CD4-positive, alpha-beta T cell (primary cell): ENCODE results near the gene RABEPK. TPM values are rescaled to one million over a fixed set of nuclear protein-coding genes. Genes with fewer than 3 reads are reported as not detected.

ENCODE experiments used
- ATAC-seq: fragments of 200-7000 bp; cut with Tn5 transposase; one replicate; pipeline ENCODE4 v1.10.0; 2022; ENCODE audit warnings: mild to moderate bottlenecking; ENCODE audit not compliant: poor library complexity
- CTCF ChIA-PET: fragments of 350-600 bp; sonication (Branson Sonifier 250); formaldehyde crosslinking; loops from one replicate; lab custom pipeline; 2021; ENCODE audit warnings: antibody characterized with exemption, inconsistent platforms; lab: Charles Lee
- POLR2A ChIA-PET: fragments of 350-600 bp; sonication (Branson Sonifier 250); formaldehyde crosslinking; loops from one replicate; lab custom pipeline; 2021; ENCODE audit warnings: antibody characterized with exemption, inconsistent platforms; lab: Charles Lee
- DNase-seq, 14 experiments: peaks; one replicate each; pipeline ENCODE4 v3.0.0-alpha.2; 2013 to 2020; ENCODE audit warnings: mixed read lengths in 2 of 14
- H3K27ac ChIP-seq, 2 donors: one replicate each; pipeline versions ENCODE4 v1.5.1 to v1.7.0; 2013; ENCODE audit warnings: low read length in 2 of 2, low read depth in 1 of 2, mild to moderate bottlenecking in 1 of 2
- H3K27me3 ChIP-seq, 2 experiments: 1 replicate in 1 of 2; 2 replicates in 1 of 2; pipeline versions ENCODE4 v1.6.1 to v1.7.0; 2013; ENCODE audit warnings: low read length in 2 of 2, control low read depth in 1 of 2, mild to moderate bottlenecking in 1 of 2, moderate library complexity in 1 of 2; ENCODE audit not compliant: insufficient read depth in 2 of 2, control insufficient read depth in 1 of 2
- H3K36me3 ChIP-seq: one replicate; pipeline ENCODE4 v1.6.1; 2013; ENCODE audit warnings: low read length, control low read depth; ENCODE audit not compliant: insufficient read depth
- H3K4me1 ChIP-seq: one replicate; pipeline ENCODE4 v1.6.1; 2013; ENCODE audit warnings: low read length, control low read depth; ENCODE audit not compliant: insufficient read depth
- H3K4me3 ChIP-seq: one replicate; pipeline ENCODE4 v1.5.1; 2013; ENCODE audit warnings: mild to moderate bottlenecking, low read length, moderate library complexity
- H3K9me3 ChIP-seq, 2 experiments: 1 replicate in 1 of 2; 2 replicates in 1 of 2; pipeline versions ENCODE4 v1.6.1 to v1.7.0; 2013; ENCODE audit warnings: low read length in 2 of 2, mild to moderate bottlenecking in 2 of 2, control low read depth in 1 of 2, moderate library complexity in 1 of 2; ENCODE audit not compliant: control insufficient read depth in 1 of 2, insufficient read depth in 1 of 2
- H3K27ac Mint-ChIP-seq: one replicate; pipeline ENCODE4 v1.8.0; 2020; ENCODE audit warnings: mixed read lengths
- H3K27me3 Mint-ChIP-seq: one replicate; pipeline ENCODE4 v1.8.0; 2021; ENCODE audit warnings: mixed read lengths
- H3K36me3 Mint-ChIP-seq: one replicate; pipeline ENCODE4 v1.8.0; 2021; ENCODE audit warnings: low read depth, mixed read lengths
- H3K4me1 Mint-ChIP-seq: one replicate; pipeline ENCODE4 v1.8.0; 2021; ENCODE audit warnings: low read depth, mixed read lengths
- H3K4me3 Mint-ChIP-seq: one replicate; pipeline ENCODE4 v1.8.0; 2020; ENCODE audit warnings: mild to moderate bottlenecking, mixed read lengths
- H3K9me3 Mint-ChIP-seq: one replicate; pipeline ENCODE4 v1.8.0; 2020; ENCODE audit warnings: mixed read lengths
- CTCF ChIP-seq: fragments of 200-600 bp; IDR thresholded peaks from one replicate; pipeline ENCODE4 v1.8.0; 2022; ENCODE audit warnings: antibody characterized with exemption, mild to moderate bottlenecking
- intact Hi-C, 2 experiments: fragments of 100-400 bp; cut with DNase I in 1 of 2; cut with micrococcal nuclease in 1 of 2; formaldehyde crosslinking; loops; one replicate each; pipeline versions ENCODE4 v1.15.1 to v1.9.0; 2023 to 2025; cut with DNase I, micrococcal nuclease
- total RNA-seq, 174 experiments: library from RNA in 2 of 174; stranded (reverse) in 2 of 174; gene quantifications; one replicate each; pipeline ENCODE4 v1.2.3 and lab custom pipeline; 2021 to 2026

RABEPK gene
- total RNA-seq, 2 experiments from 2014 or later, result 6.8 to 8.3 TPM

- H3K4me1 ChIP-seq, result peaks cover 30% of the 10 kb centered on the region
- H3K4me1 Mint-ChIP-seq, result peaks cover 44% of the 10 kb centered on the region
- intact Hi-C loops, result loop anchor here (5.0 to 10.0 kb wide), 4 partner anchors 54 to 1547 kb away; partner anchors contain the start of genes PSMB7 (in 1 of the 2) and ZBTB43 (in 1 of the 2)
These were observed 60.2 kb downstream of the RABEPK start for GRCh38 chr9:125260561-125260960.

GRCh38 chr9:125261501-125262293 is 61.4 kb downstream of the RABEPK start, which contains the start of gene GAPVD1:
Gene GAPVD1 (plus strand): TSS chr9:125261826. CDS start chr9:125298922, 37,096 bp downstream.
- Histone ChIP-seq H3K27ac (peak within 1 kb of the TSS; percentile 77 to 83), H3K4me1 (peaks cover 30% of the 10 kb centered on the region), H3K9me3 (peaks cover 0 to 3% of the 10 kb centered on the region in 2 experiments), H3K27me3 (no peaks in the 10 kb centered on the region), H3K36me3 (peaks cover 5% of the 10 kb centered on the region), H3K4me3 (peak within 1 kb of the TSS; percentile 100)
- peak; percentile 89 for ATAC-seq
- intact Hi-C loops, result loop anchor here (1.0 to 10.0 kb wide), 7 partner anchors 20 to 1546 kb away; partner anchors contain the start of genes HSPA5 (in 2 of the 2), PPP6C (in 1 of the 2), PSMB7 (in 1 of the 2) and ZBTB43 (in 1 of the 2)
- peaks cover 46% of the 10 kb centered on the region for H3K36me3 Mint-ChIP-seq
- H3K4me3 Mint-ChIP-seq, result peak within 1 kb of the TSS; percentile 92
- H3K4me1 Mint-ChIP-seq, result peaks cover 51% of the 10 kb centered on the region
- H3K9me3 Mint-ChIP-seq, result no peaks in the 10 kb centered on the region
- DNase-seq, result peak; percentile 75 to 94 (median 84)
- ChIA-PET POLR2A (interaction anchor here (0.7 to 6.6 kb wide), 7 partner anchors 20 to 399 kb away, joined by 3 to 80 read pairs (median 3); partner anchors contain the start of genes ARPC5L, GOLGA1, HSPA5 and RABEPK), CTCF (interaction anchor here (0.7 to 2.2 kb wide), 7 partner anchors 16 to 113 kb away, joined by 3 to 23 read pairs (median 4); partner anchors contain the start of genes HSPA5 and RABEPK)
- TF ChIP-seq CTCF, result no peak
- H3K27ac Mint-ChIP-seq, result peak within 1 kb of the TSS; percentile 83
- no peaks in the 10 kb centered on the region for H3K27me3 Mint-ChIP-seq

More at GRCh38 chr9:125260561-125260960, 60.2 kb downstream of the RABEPK start:
- Histone ChIP-seq H3K9me3 (peaks cover 0 to 3% of the 10 kb centered on the region in 2 experiments), H3K27ac (no peak overlapping the region), H3K36me3 (peaks cover under 1% of the 10 kb centered on the region), H3K4me3 (no peak overlapping the region), H3K27me3 (no peaks in the 10 kb centered on the region)
- H3K36me3 Mint-ChIP-seq, result peaks cover 36% of the 10 kb centered on the region
- no peaks in the 10 kb centered on the region for H3K27me3 Mint-ChIP-seq
- TF ChIP-seq CTCF, result no peak
- H3K9me3 Mint-ChIP-seq, result no peaks in the 10 kb centered on the region
- H3K4me3 Mint-ChIP-seq, result peak overlapping the region; percentile 92
- DNase-seq (no peak), ATAC-seq (no peak)
- peak overlapping the region; percentile 83 for H3K27ac Mint-ChIP-seq
- ChIA-PET CTCF (interaction anchor here (1.1 to 2.2 kb wide), 3 partner anchors 15 to 112 kb away, joined by 3 to 23 read pairs (median 7); partner anchors contain the start of gene HSPA5), POLR2A (interaction anchor here (0.7 to 6.6 kb wide), 3 partner anchors 19 to 319 kb away, joined by 3 to 80 read pairs (median 9); partner anchors contain the start of genes HSPA5 and RABEPK)
